Activated CD4-positive, alpha-beta T cell treated with anti-CD3 and anti-CD28 coated beads, Interleukin-2, Interleukin-4, amounts not matched to agents 100 ng/mL and 50 ng/mL, durations not matched to agents 16 hours and 8 hours (primary cell): ENCODE measurements around the gene VTI1A.
A peak's percentile ranks its signal among the peaks of the same experiment; 100 is the strongest.
"Not testable (repeated sequence)": the region's sequence is repeated elsewhere in the genome, so short reads cannot be mapped to it uniquely, and the experiment has no call there.

ENCODE experiments used
- DNase-seq: peaks from one replicate; pipeline ENCODE4 v3.0.0-alpha.2; 2020; ENCODE audit warnings: low spot score

Gene VTI1A

GRCh38 chr10:112446855-112447619 lies at the start of gene VTI1A, which contains the start of gene ZDHHC6:
Gene VTI1A (plus strand): TSS chr10:112447215. CDS start chr10:112447374, 159 bp downstream.
Gene ZDHHC6 (minus strand): TSS chr10:112446914. CDS start chr10:112445436, 1,478 bp downstream.
- peak; percentile 82 for DNase-seq

GRCh38 chr10:112397592-112397991 lies 49.4 kb upstream of the VTI1A start:
- DNase-seq, result no peak

- DNase-seq, result no peak
These were observed 44.1 kb upstream of the VTI1A start for GRCh38 chr10:112402917-112403316.

- DNase-seq, result no peak
These were observed 42.4 kb upstream of the VTI1A start for GRCh38 chr10:112404617-112405016.

DNA sequence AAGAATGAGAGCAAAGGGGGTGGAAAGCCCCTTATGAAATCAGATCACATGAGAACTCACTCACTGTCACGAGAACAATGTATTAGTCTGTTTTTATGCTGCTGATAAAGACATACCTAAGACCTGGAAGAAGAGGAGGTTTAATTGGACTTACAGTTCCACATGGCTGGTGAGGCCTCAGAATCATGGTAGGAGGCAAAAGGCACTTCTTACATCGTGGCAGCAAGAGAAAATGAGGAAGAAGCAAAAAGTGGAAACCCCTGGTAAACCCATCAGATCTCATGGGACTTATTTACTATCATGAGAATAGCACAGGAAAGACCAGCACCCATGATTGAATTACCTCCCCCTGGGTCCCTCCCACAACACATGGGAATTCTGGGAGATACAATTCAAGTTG lies 40.2 kb upstream of the VTI1A start:
- not testable (repeated sequence) for DNase-seq

DNA sequence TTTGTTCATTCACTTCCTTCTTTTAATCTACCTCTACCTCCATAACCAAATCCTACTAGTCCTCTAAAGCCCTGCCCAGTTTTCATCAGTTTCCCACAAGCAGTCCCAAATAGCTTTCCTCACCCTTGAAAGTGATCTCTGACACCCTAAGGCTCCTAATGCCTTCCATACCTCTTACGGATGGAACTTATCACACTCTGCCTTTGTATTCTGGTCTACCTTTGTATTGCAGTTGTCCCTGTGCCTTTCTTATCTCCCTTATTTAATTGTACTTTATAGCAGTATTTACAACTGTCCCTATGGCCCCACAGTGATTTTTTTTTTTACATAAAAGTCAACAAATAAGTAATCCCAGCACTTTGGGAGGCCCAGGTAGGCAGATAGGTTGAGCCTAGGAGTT lies 39.3 kb upstream of the VTI1A start:
- no peak for DNase-seq

DNA sequence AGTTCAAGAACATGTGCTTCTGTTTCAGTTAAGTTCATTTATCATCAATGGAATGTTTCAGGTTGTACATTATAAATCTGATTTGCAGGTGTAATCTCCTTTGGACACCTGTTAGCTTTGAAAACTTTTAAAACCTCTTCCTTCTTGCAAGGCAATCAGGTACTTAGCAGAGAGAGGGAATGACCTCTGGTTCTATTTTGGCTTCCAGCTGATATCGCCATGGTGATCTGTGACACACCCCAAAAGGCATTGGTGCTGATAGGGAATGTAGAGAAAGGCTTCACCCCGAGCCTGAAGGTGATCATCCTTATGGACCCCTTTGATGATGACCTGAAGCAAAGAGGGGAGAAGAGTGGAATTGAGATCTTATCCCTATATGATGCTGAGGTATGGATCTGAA lies 37.7 kb upstream of the VTI1A start:
- no peak for DNase-seq

DNA sequence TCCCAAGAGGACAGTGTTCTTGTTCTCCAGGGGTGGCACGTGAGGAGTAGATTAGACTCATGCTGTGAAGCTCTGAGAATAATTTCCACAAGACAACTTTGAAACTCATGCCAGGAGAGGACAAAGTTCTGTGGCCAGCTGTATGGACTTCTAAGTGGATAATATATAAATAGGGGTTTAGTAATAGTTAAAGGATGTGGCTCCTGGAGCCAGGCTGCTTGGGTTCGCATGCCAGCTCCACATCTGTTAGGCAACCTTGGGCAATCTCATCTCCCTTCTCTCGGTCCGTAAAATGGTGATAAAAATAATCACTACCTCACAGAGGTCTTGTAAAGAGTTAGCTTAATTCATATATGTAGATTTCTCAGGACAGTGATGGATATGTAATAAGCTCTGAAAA lies 37.3 kb upstream of the VTI1A start:
- DNase-seq, result no peak

DNA sequence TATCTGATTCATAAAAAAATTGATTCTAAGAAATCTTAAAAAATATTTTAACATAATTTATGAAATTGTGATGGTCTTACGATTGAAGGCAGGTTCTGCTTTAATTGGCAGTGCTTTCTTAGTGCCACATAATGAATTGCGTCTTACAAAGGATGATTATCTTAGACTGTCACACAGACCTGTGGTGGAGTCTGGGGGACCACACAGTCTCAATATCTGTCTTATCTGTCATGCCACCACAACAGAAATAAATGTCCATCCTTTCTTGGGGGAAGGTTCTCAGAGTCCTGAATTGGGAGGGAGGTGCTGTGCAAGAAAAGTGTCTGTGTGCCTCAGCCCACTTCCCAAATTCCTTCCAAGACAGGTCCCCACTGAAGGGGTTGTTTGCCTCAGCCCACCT lies 34.3 kb upstream of the VTI1A start:
- DNase-seq, result no peak

- no peak for DNase-seq
These were observed 25.3 kb upstream of the VTI1A start for GRCh38 chr10:112421731-112422130.

DNA sequence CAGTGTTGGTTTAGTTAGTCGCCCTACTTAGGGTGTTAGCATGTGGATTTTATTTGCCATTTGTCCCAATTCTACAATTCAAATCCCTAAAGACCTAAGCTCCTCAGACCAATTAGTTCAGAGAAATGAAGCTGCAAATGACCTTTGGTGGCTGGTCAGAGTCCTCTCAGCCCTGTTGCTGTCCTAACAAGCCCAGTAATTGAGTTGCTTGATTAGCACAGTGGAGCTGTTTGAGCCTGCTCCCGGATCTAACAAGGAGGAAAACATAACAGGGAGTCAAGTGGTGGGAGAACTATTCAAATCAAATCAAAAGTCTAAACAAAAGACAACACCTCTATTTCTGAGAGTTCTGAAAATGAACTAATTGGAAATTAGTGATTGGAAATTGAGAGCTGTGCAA lies 22.4 kb upstream of the VTI1A start:
- DNase-seq, result no peak

GRCh38 chr10:112426111-112426510 lies 20.9 kb upstream of the VTI1A start:
- DNase-seq, result no peak

GRCh38 chr10:112429147-112429546 lies 17.9 kb upstream of the VTI1A start:
- no peak for DNase-seq

DNA sequence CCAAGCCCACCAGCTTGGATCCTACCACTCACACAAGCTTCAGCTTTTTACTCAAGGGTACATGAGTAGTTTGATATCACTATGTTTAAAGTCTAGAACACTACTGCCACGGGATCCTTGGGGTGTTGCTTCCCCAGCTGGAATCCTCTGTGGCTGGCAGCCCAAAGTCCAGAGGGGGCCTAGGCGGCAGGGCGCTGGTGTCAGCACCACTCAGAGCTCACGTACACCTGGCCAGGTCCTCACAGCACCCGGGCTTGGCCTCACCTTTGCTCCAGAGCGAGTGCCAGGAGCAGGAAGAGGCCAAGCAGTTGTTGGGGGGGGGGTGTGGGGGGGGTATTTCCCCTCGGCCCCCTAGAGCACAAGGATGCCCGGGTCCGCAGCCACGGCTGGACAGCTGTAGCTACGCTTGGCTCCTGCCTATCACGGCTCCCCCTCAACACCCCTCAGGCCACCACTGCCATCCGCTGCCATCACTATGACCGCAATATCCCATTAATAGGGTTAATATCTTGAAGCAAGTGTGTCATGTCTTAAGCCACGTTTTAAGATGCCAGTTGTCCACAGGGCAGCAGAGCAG lies 17.3 kb upstream of the VTI1A start:
- DNase-seq, result no peak

- no peak for DNase-seq
These were observed 13.9 kb upstream of the VTI1A start for GRCh38 chr10:112433136-112433535.

DNA sequence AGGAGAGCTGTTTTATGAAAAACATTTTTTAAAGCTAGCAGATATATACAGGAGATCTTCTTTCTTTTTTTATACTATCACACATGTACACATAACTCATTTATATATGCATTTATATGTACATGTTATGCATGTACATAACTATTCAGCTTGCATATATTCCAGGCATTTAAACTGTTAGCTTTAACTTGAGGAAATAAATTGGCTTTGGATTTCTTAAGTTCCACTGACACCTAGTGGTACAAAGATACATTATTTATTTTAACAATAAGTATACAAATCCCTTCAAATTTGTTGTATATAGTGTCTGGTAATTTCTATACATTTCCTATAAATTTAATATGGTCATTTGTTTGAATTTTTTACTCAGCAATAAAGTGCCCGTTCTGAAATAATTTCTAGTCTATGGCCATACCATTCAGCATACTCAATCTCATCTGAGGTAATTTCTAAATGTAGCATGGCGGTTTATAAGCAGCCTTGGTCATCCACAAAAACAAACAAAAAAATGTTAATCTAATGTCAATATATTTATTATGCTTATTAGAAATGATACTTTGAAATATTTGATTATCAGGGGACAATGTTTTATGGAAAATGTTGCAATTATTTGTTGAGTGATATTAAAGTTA lies 11.9 kb upstream of the VTI1A start:
- DNase-seq, result no peak

DNA sequence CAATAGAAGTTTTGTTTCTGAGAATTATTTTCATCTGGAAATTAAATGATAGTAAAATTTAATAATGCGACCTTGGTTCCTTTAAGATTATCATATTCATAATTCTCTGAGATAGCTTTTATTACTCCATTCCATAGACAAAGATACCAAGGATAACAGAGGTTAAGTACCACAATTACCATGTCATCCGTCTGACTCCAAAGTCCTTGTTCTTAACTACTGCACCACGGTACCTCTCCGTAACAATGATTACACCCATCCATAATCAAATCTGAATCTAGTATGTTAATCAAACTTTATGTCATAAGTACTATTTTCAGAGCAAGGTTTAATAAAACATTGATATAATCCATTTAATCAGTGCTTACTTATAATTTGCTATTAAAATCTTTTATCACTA lies 8.7 kb upstream of the VTI1A start:
- DNase-seq, result no peak

GRCh38 chr10:112441520-112441919 lies 5.5 kb upstream of the VTI1A start:
- no peak for DNase-seq

- peak; percentile 42 for DNase-seq
These were observed 5.0 kb upstream of the VTI1A start for GRCh38 chr10:112442063-112442462.

DNA sequence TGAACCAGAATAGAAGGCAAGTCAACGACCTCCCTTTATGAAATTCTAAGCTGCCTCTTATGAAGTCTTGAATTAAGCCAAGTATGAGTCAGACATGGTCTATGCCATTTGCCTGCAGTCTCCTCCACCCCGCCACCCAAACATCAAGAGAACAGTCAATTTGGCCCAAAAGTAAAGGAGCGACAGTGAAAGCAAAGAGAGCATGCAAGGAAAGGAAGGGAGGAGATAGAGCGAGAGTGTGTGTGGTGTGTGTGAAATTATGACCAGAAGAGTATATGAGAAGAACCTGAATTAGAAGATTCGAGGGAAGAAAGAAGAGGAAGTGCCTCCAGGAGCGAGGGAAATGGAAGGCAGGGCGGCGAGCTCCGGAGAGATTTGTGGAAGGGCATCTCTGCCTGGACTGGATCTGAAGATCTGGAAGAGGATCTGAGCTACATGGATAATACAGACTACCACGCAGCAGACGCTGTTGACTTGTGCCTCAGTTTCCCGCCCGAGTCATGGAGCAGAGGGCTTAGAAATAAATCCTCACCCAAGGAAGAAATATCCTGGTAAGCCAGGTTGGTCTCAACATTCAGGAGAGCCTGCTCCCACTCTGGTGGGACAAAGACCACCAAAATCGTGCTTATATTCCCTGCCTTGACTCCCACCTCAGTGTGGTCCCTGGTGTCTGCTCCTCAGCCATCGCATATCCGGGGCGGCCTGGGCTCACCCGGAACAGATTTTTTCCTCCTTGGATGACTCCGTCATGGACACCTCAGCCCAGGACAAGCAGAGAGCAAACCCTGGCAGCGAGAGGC lies 760 bp upstream of the VTI1A start:
- no peak for DNase-seq

GRCh38 chr10:112447620-112447928 lies 559 bp downstream of the VTI1A start:
- no peak for DNase-seq

DNA sequence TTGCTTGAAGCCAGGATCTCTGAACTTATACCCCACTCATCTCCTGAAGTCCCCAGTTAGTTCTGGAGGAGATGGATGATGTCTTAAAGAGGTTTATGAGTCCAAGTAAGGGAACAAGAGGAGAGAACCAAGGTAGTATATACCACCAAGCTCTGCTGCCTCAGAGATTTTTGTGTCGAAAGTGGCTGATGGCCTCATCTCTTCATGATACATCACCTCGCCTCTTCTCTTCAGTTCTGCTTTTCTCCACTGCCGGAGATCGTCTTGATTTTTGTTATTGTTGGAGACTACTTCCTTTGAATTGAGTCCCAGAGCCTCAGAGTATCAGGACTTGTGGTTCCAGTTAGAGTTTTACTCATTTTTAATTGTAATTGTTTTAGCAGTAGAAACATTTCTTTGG lies 1.9 kb downstream of the VTI1A start:
- no peak for DNase-seq
